ENCODE data around the gene ZFAND3. TPM values are rescaled to one million over a fixed set of nuclear protein-coding genes. Genes with fewer than 3 reads are reported as not detected.

ZFAND3 gene
- total and polyA plus RNA-seq, 2 donors (not counting 3 experiments of a cell fraction or from before 2014, with no cell fraction given) = 15.4 to 54.2 TPM

- Histone ChIP-seq H3K4me3 (replicated peaks in 1 of 3; ENCODE audit: insufficient read depth in 1 of 3, low read depth in 1 of 3, low read length in 3 of 3) (no peak overlapping the region), H2AFZ (ENCODE audit: low read depth, low read length) (no peak overlapping the region), H4K20me1 (replicated peaks; ENCODE audit: control insufficient read depth, extremely low read depth, insufficient read depth, low read length) (no peaks in the 10 kb centered on the region), H3K4me1 (ENCODE audit: control insufficient read depth, extremely low read depth, insufficient read depth, low read length) (peaks cover under 1% of the 10 kb centered on the region), H3K9ac (replicated peaks; ENCODE audit: extremely low read depth, insufficient read depth, low read length) (no peak overlapping the region), H3K79me2 (ENCODE audit: control insufficient read depth, insufficient read depth, low read length) (no peaks in the 10 kb centered on the region), H3K27ac (ENCODE audit: insufficient read depth, low read depth, low read length) (no peak overlapping the region), H3K9me3 (replicated peaks; ENCODE audit: control insufficient read depth, insufficient read depth, low read length) (no peaks in the 10 kb centered on the region), H3K27me3 (ENCODE audit: control insufficient read depth in 2 of 2, insufficient read depth in 2 of 2, low read length in 2 of 2) (no peaks in the 10 kb centered on the region), H3K36me3 (ENCODE audit: control insufficient read depth in 2 of 2, extremely low read depth in 1 of 2, insufficient read depth in 2 of 2, low read length in 2 of 2) (no peaks in the 10 kb centered on the region), H3K4me2 (ENCODE audit: insufficient read depth, low read length) (no peak overlapping the region), H3K9me1 (replicated peaks; ENCODE audit: control insufficient read depth, extremely low read depth, insufficient read depth, low read length) (no peaks in the 10 kb centered on the region)
- POLR2A ChIA-PET = no interaction called here
- intact Hi-C loops (cut with micrococcal nuclease) = no loop called here
- no TSS peak for BruUV-seq (replicated peaks)
- TF ChIP-seq MAX (IDR thresholded peaks at IDR 0.05; ENCODE audit: insufficient read depth, insufficient read length) = no peak
- no peak for TF ChIP-seq MYC (IDR thresholded peaks at IDR 0.05; ENCODE audit: low read depth, low read length)
- no peak for TF ChIP-seq EZH2 (IDR thresholded peaks at IDR 0.05; ENCODE audit: borderline replicate concordance, low read depth, low read length, severe bottlenecking)
- TF ChIP-seq FOS (IDR thresholded peaks at IDR 0.05; ENCODE audit: borderline replicate concordance, insufficient read depth, low read length) = no peak
- TF ChIP-seq POLR2A (IDR thresholded peaks at IDR 0.05; ENCODE audit: low read depth, low read length) = no peak
- TF ChIP-seq POLR2AphosphoS5 (IDR thresholded peaks at IDR 0.05; ENCODE audit: insufficient read depth, low read depth, low read length) = no peak
- TF ChIP-seq, protein P1, sequence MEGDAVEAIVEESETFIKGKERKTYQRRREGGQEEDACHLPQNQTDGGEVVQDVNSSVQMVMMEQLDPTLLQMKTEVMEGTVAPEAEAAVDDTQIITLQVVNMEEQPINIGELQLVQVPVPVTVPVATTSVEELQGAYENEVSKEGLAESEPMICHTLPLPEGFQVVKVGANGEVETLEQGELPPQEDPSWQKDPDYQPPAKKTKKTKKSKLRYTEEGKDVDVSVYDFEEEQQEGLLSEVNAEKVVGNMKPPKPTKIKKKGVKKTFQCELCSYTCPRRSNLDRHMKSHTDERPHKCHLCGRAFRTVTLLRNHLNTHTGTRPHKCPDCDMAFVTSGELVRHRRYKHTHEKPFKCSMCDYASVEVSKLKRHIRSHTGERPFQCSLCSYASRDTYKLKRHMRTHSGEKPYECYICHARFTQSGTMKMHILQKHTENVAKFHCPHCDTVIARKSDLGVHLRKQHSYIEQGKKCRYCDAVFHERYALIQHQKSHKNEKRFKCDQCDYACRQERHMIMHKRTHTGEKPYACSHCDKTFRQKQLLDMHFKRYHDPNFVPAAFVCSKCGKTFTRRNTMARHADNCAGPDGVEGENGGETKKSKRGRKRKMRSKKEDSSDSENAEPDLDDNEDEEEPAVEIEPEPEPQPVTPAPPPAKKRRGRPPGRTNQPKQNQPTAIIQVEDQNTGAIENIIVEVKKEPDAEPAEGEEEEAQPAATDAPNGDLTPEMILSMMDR (IDR thresholded peaks at IDR 0.05; ENCODE audit: extremely low read depth in 1 of 2, insufficient read depth in 1 of 2, low read depth in 1 of 2, low read length in 2 of 2) = no peak
- TF ChIP-seq GATA2 (IDR thresholded peaks at IDR 0.05; ENCODE audit: insufficient read depth, insufficient read length, low read depth, low read length) = no peak
- no peak for TF ChIP-seq JUN (IDR thresholded peaks at IDR 0.05; ENCODE audit: borderline replicate concordance, insufficient read depth, insufficient read length, low read depth)
- FAIRE-seq = no peak
- dilution Hi-C loops (cut with MboI; ENCODE audit: extremely low pct_ligation_motif_present, low sequenced_read_pairs) = no loop called here
- CTCF ChIA-PET = interaction anchor here (1.5 kb wide), 2 partner anchors 9 to 12 kb away, joined by 5 read pairs; no protein-coding TSS in a partner anchor
- no peak for DNase-seq (ENCODE audit: low read depth, low spot score)
Observed at GRCh38 chr6:38187811-38188590, 368.5 kb downstream of the ZFAND3 start.
